ENCODE results near the gene SUSD3.

Gene SUSD3

GRCh38 chr9:93043122-93043521 is 15.4 kb upstream of the SUSD3 start:
- no peak for TF ChIP-seq CTCF (IDR thresholded peaks at IDR 0.05; ENCODE audit: low read depth, low read length)
- no peak overlapping the region for H3K4me3 ChIP-seq (ENCODE audit: low read depth, low read length)

- no peak overlapping the region for H3K4me3 ChIP-seq (ENCODE audit: low read depth, low read length)
- TF ChIP-seq CTCF (IDR thresholded peaks at IDR 0.05; ENCODE audit: low read depth, low read length): no peak
Observed at GRCh38 chr9:93045521-93045920, 13.0 kb upstream of the SUSD3 start.

- TF ChIP-seq CTCF (IDR thresholded peaks at IDR 0.05; ENCODE audit: low read depth, low read length): no peak
- H3K4me3 ChIP-seq (ENCODE audit: low read depth, low read length): no peak overlapping the region
Observed at GRCh38 chr9:93048566-93049448, 9.7 kb upstream of the SUSD3 start.

GRCh38 chr9:93049491-93049890 is 9.0 kb upstream of the SUSD3 start:
- H3K4me3 ChIP-seq (ENCODE audit: low read depth, low read length): no peak overlapping the region
- TF ChIP-seq CTCF (IDR thresholded peaks at IDR 0.05; ENCODE audit: low read depth, low read length): no peak

GRCh38 chr9:93050231-93050630 is 8.3 kb upstream of the SUSD3 start:
- no peak for TF ChIP-seq CTCF (IDR thresholded peaks at IDR 0.05; ENCODE audit: low read depth, low read length)
- no peak overlapping the region for H3K4me3 ChIP-seq (ENCODE audit: low read depth, low read length)

GRCh38 chr9:93051680-93052089 is 6.8 kb upstream of the SUSD3 start:
- H3K4me3 ChIP-seq (ENCODE audit: low read depth, low read length): no peak overlapping the region
- no peak for TF ChIP-seq CTCF (IDR thresholded peaks at IDR 0.05; ENCODE audit: low read depth, low read length)

- no peak for TF ChIP-seq CTCF (IDR thresholded peaks at IDR 0.05; ENCODE audit: low read depth, low read length)
- H3K4me3 ChIP-seq (ENCODE audit: low read depth, low read length): no peak overlapping the region
Observed at GRCh38 chr9:93052791-93053540, 5.5 kb upstream of the SUSD3 start.
